KMS-11 (cell line): ENCODE measurements around the gene PIGR.

Source experiments
- H2AFZ ChIP-seq: fragments of 200-600 bp; sonication (generic); 2 replicates; pipeline ENCODE4 v1.6.1; 2016; ENCODE audit warnings: antibody characterized with exemption, mixed run types, low read depth
- H3K27ac ChIP-seq: fragments of 200-600 bp; sonication (generic); 2 replicates; pipeline ENCODE4 v1.6.1; 2016; ENCODE audit warnings: mild to moderate bottlenecking, mixed run types
- H3K27me3 ChIP-seq: fragments of 200-600 bp; sonication (generic); 2 replicates; pipeline ENCODE4 v1.6.1; 2017; ENCODE audit warnings: mild to moderate bottlenecking, low read depth, mixed run types, moderate library complexity; ENCODE audit not compliant: insufficient read depth
- H3K36me3 ChIP-seq: fragments of 200-600 bp; sonication (generic); 2 replicates; pipeline ENCODE4 v1.6.1; 2017; ENCODE audit warnings: mild to moderate bottlenecking, mixed run types; ENCODE audit not compliant: insufficient read depth
- H3K4me1 ChIP-seq: fragments of 200-600 bp; sonication (generic); 2 replicates; pipeline ENCODE4 v1.6.1; 2016; ENCODE audit warnings: mild to moderate bottlenecking, low read depth, mixed run types; ENCODE audit not compliant: poor library complexity, severe bottlenecking
- H3K4me2 ChIP-seq: fragments of 200-600 bp; sonication (generic); 2 replicates; pipeline ENCODE4 v1.7.0; 2016; ENCODE audit warnings: mild to moderate bottlenecking, mixed run types
- H3K4me3 ChIP-seq: fragments of 200-600 bp; sonication (generic); IDR thresholded peaks from 2 replicates; pipeline ENCODE4 v1.6.1; 2017; ENCODE audit warnings: low read depth, low read length, mixed read lengths; ENCODE audit not compliant: insufficient read depth
- H3K79me2 ChIP-seq: fragments of 200-600 bp; sonication (generic); 2 replicates; pipeline ENCODE4 v1.6.1; 2016; ENCODE audit warnings: low read depth, mixed run types; ENCODE audit not compliant: insufficient read depth
- H3K9ac ChIP-seq: fragments of 200-600 bp; sonication (generic); 2 replicates; pipeline ENCODE4 v1.6.1; 2016; ENCODE audit warnings: mild to moderate bottlenecking, mixed run types
- H4K20me1 ChIP-seq: fragments of 200-600 bp; sonication (generic); 2 replicates; pipeline ENCODE4 v1.6.1; 2016; ENCODE audit warnings: mild to moderate bottlenecking, mixed run types; ENCODE audit not compliant: insufficient read depth
- TF ChIP-seq, protein P1 (sequence below): fragments of 200-600 bp; sonication (generic); conservative IDR thresholded peaks from 2 replicates; pipeline ENCODE4 v1.6.1; 2017; ENCODE audit warnings: low read depth, mild to moderate bottlenecking, antibody characterized with exemption, low read length, moderate library complexity, mixed read lengths

The PIGR gene

DNA sequence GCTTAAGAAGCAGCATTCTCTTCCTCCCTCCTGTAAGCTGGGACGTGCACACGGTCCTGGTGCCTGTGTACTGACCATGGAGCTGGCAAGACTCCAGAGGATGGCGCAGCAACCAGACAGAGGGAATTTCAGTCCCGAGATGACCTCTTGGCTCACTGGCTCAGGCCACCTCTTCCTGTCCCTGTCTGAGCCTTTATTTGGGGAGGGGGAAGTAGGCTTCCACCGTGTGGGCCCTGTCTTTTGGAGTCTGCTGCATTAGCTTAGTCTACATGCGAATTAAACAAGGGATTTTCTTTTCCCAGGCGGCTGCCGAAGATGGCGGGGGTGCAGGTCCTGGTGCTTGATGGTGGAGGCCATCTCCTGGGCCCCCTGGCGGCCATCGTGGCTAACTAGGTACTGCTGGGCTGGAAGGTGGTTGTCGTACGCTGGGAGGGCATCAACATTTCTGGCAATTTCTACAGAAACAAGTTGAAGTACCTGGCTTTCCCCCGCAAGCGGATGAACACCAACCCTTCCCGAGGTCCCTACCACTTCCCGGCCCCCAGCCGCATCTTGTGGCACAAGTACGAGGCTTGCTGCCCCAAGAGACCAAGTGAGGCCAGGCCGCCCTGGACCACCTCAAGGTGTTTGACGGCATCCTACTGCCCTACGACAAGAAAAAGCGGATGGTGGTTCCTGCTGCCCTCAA, 38.8 kb downstream of the PIGR start:
- Histone ChIP-seq H4K20me1 (no peaks in the 10 kb centered on the region), H3K36me3 (no peaks in the 10 kb centered on the region), H3K27ac (no peak overlapping the region), H3K27me3 (peaks cover 13% of the 10 kb centered on the region; the same call in 1 of the 2 replicates), H3K4me3 (no peak overlapping the region), H2AFZ (no peak overlapping the region), H3K79me2 (no peaks in the 10 kb centered on the region), H3K4me1 (peaks cover 11% of the 10 kb centered on the region), H3K4me2 (no peak overlapping the region), H3K9ac (no peak overlapping the region)
- TF ChIP-seq, protein P1, sequence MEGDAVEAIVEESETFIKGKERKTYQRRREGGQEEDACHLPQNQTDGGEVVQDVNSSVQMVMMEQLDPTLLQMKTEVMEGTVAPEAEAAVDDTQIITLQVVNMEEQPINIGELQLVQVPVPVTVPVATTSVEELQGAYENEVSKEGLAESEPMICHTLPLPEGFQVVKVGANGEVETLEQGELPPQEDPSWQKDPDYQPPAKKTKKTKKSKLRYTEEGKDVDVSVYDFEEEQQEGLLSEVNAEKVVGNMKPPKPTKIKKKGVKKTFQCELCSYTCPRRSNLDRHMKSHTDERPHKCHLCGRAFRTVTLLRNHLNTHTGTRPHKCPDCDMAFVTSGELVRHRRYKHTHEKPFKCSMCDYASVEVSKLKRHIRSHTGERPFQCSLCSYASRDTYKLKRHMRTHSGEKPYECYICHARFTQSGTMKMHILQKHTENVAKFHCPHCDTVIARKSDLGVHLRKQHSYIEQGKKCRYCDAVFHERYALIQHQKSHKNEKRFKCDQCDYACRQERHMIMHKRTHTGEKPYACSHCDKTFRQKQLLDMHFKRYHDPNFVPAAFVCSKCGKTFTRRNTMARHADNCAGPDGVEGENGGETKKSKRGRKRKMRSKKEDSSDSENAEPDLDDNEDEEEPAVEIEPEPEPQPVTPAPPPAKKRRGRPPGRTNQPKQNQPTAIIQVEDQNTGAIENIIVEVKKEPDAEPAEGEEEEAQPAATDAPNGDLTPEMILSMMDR = peak; percentile 42

GRCh38 chr1:206905295-206906164, 40.7 kb downstream of the PIGR start:
- Histone ChIP-seq H2AFZ (no peak overlapping the region), H3K27me3 (peaks cover 13% of the 10 kb centered on the region; the same call in 1 of the 2 replicates), H4K20me1 (no peaks in the 10 kb centered on the region), H3K36me3 (no peaks in the 10 kb centered on the region), H3K4me2 (no peak overlapping the region), H3K27ac (no peak overlapping the region), H3K4me1 (no peaks in the 10 kb centered on the region), H3K79me2 (no peaks in the 10 kb centered on the region), H3K9ac (no peak overlapping the region), H3K4me3 (no peak overlapping the region)
- TF ChIP-seq, protein P1 = no peak

GRCh38 chr1:206904423-206905142, 41.7 kb downstream of the PIGR start:
- peaks cover 7% of the 10 kb centered on the region; the same call in 1 of the 2 replicates for H3K27me3 ChIP-seq
- TF ChIP-seq, protein P1 = no peak
- no peaks in the 10 kb centered on the region for H3K36me3 ChIP-seq
- no peak overlapping the region for H3K27ac ChIP-seq
- H3K9ac ChIP-seq = no peak overlapping the region
- H3K79me2 ChIP-seq = no peaks in the 10 kb centered on the region
- no peak overlapping the region for H3K4me3 ChIP-seq
- no peak overlapping the region for H2AFZ ChIP-seq
- H3K4me1 ChIP-seq = no peaks in the 10 kb centered on the region
- H3K4me2 ChIP-seq = no peak overlapping the region
- H4K20me1 ChIP-seq = no peaks in the 10 kb centered on the region

DNA sequence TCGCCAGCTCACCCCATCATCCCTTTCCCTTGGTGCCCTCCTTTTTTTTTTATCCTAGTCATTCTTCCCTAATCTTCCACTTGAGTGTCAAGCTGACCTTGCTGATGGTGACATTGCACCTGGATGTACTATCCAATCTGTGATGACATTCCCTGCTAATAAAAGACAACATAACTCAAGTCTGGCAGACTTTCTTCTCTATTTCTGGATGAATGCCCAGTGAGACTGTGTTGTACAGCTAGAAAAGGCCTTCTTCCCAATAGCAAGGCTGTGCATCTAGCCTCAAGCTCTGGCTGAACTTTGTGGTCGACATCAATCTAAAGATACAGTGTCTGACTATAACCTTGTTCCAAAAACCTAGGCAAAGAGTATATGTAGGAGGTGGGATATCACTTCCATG, 42.6 kb downstream of the PIGR start:
- Histone ChIP-seq H3K4me1 (no peaks in the 10 kb centered on the region), H4K20me1 (no peaks in the 10 kb centered on the region), H2AFZ (no peak overlapping the region), H3K9ac (no peak overlapping the region), H3K27me3 (peaks cover 4% of the 10 kb centered on the region; the same call in 1 of the 2 replicates), H3K79me2 (no peaks in the 10 kb centered on the region), H3K27ac (no peak overlapping the region), H3K4me2 (no peak overlapping the region), H3K4me3 (no peak overlapping the region), H3K36me3 (no peaks in the 10 kb centered on the region)
- TF ChIP-seq, protein P1 = no peak
